K562 (cell line): Measurements from ENCODE around the gene CRAT. TPM values are rescaled to one million over a fixed set of nuclear protein-coding genes. Genes with fewer than 3 reads are reported as not detected.
A peak's percentile ranks its signal among the peaks of the same experiment; 100 is the strongest.

Source experiments
- CEBPB ChIP-seq: fragments of 450-650 bp; IDR thresholded peaks from 2 replicates; pipeline ENCODE4 v1.6.1; 2016; ENCODE audit warnings: missing genetic modification characterization, missing compliant biosample characterization
- ETS2 ChIP-seq: IDR thresholded peaks from 2 replicates; pipeline ENCODE4 v1.6.1; 2016; ENCODE audit warnings: borderline replicate concordance, missing genetic modification characterization, mild to moderate bottlenecking, moderate library complexity, missing compliant biosample characterization; ENCODE audit not compliant: poor library complexity, severe bottlenecking
- KLF1 ChIP-seq: fragments of 450-650 bp; IDR thresholded peaks from 2 replicates; pipeline ENCODE4 v1.6.1; 2016; ENCODE audit warnings: missing genetic modification characterization, missing compliant biosample characterization
- MAZ ChIP-seq, 2 experiments: fragments of 450-650 bp in 1 of 2; sonication (generic) in 1 of 2; formaldehyde crosslinking; IDR thresholded peaks in 1 of 2; conservative IDR thresholded peaks in 1 of 2; 2 replicates each; pipeline versions ENCODE4 v1.4.0 to v1.5.0; 2020; ENCODE audit warnings: mild to moderate bottlenecking in 1 of 2, missing genetic modification reagents in 1 of 2
- MLLT1 ChIP-seq, 2 experiments: fragments of 450-650 bp; IDR thresholded peaks; 2 replicates each; pipeline ENCODE4 v1.6.1; 2016
- MNT ChIP-seq, 2 experiments: fragments of 450-650 bp; conservative IDR thresholded peaks; 2 replicates each; pipeline ENCODE4 v1.6.1; 2017; ENCODE audit warnings: mild to moderate bottlenecking in 2 of 2, moderate library complexity in 2 of 2
- MTA1 ChIP-seq: fragments of 450-650 bp; IDR thresholded peaks from 2 replicates; pipeline ENCODE4 v1.6.1; 2017; ENCODE audit warnings: borderline replicate concordance
- NKRF ChIP-seq: fragments of 450-650 bp; IDR thresholded peaks from 2 replicates; pipeline ENCODE4 v1.6.1; 2016; ENCODE audit warnings: borderline replicate concordance
- RERE ChIP-seq: sonication (generic); formaldehyde crosslinking; IDR thresholded peaks from 2 replicates; pipeline ENCODE4 v1.8.0; 2023; ENCODE audit warnings: missing genetic modification reagents, mild to moderate bottlenecking, borderline replicate concordance
- SMARCE1 ChIP-seq: fragments of 450-650 bp; IDR thresholded peaks from 2 replicates; pipeline ENCODE4 v1.7.1; 2016; ENCODE audit warnings: mild to moderate bottlenecking
- ZNF232 ChIP-seq: sonication (generic); formaldehyde crosslinking; IDR thresholded peaks from 2 replicates; pipeline ENCODE4 v1.8.0; 2022; ENCODE audit warnings: mild to moderate bottlenecking, missing genetic modification reagents
- ZNF511 ChIP-seq: sonication (generic); formaldehyde crosslinking; IDR thresholded peaks from 2 replicates; pipeline ENCODE4 v1.8.0; 2022; ENCODE audit warnings: mild to moderate bottlenecking, missing genetic modification reagents
- ZNF696 ChIP-seq: fragments of 250-450 bp; sonication (Bioruptor Pico); conservative IDR thresholded peaks from 2 replicates; pipeline ENCODE4 v1.4.0; 2020; ENCODE audit warnings: mild to moderate bottlenecking, moderate library complexity
- polyA plus RNA-seq, 8 experiments: library from polyadenylated mRNA; depleted of rRNA in 4 of 8; stranded (reverse) in 5 of 8; unstranded in 3 of 8; fragments of >200 nt; fragmentation: Nextera tagmentation in 2 of 8; fragmentation: Illumina TruSeq in 1 of 8; extraction: Ambion mirVana in 2 of 8; extraction: Trizol in 1 of 8; gene quantifications; 2 replicates each; pipeline versions ENCODE4 v1.2.1 to v1.2.3, GENCODE V29; 2011 to 2014; ENCODE audit warnings: inconsistent platforms in 1 of 8, missing spikeins in 1 of 8
- total RNA-seq, 7 experiments: library from RNA; depleted of rRNA in 6 of 7; stranded (reverse); fragments of >200 nt in 6 of 7; fragmentation: Illumina TruSeq in 2 of 7; extraction: Trizol in 2 of 7; gene quantifications; 2 replicates each; pipeline versions ENCODE4 v1.2.1 to v1.2.3, GENCODE V29; 2011 to 2021; ENCODE audit warnings: low replicate concordance in 1 of 7

The CRAT gene
- total and polyA plus RNA-seq, 9 of the 15 experiments (the other 6 are each of a cell fraction or from before 2014, with no cell fraction given) = 0.20 to 13.8 (median 5.4) TPM

GRCh38 chr9:129111528-129112151 lies 1.0 kb upstream of the CRAT start (continued):
- TF ChIP-seq MNT (conservative IDR thresholded peaks at IDR 0.05) = peak in 1 of 2 experiments; percentile 8; a peak in 1 of 4 replicates
- peak; percentile 46; the same call in 1 of the 2 replicates for TF ChIP-seq SMARCE1
- TF ChIP-seq RERE = no peak
- TF ChIP-seq ETS2 (tag) = no peak
- TF ChIP-seq MTA1 = no peak
- TF ChIP-seq MLLT1 (IDR thresholded peaks at IDR 0.05) = 0 out of 4 replicates have a peak, but pooled peaks of 1 of the 2 experiments have one; percentile 19
- TF ChIP-seq MAZ (CRISPR knock-in tag; conservative IDR thresholded peaks at IDR 0.05 in 1 of 2, IDR thresholded peaks at IDR 0.05 in 1 of 2) = peak in 1 of 2 experiments; percentile 47; a peak in 1 of 4 replicates
- no peak for TF ChIP-seq ZNF511 (CRISPR knock-in tag)
- TF ChIP-seq ZNF696 (CRISPR knock-in tag) = no peak
- peak; percentile 64 for TF ChIP-seq NKRF
- 0 out of 2 replicates have a peak, but pooled peaks have one; percentile 22 for TF ChIP-seq ZNF232 (CRISPR knock-in tag)
- TF ChIP-seq CEBPB = no peak
- no peak for TF ChIP-seq KLF1 (tag)
